RCC 7860 (cell line): ENCODE measurements around the gene ARHGEF28.

Experiments
- DNase-seq: peaks from one replicate; pipeline ENCODE4 v3.0.0-alpha.2; 2015; ENCODE audit warnings: low spot score
- FAIRE-seq: peaks from 2 replicates; lab custom pipeline; 2012; peaks lifted over from hg19 to GRCh38; lab: Jason Lieb, UNC

ARHGEF28 gene, protein sequence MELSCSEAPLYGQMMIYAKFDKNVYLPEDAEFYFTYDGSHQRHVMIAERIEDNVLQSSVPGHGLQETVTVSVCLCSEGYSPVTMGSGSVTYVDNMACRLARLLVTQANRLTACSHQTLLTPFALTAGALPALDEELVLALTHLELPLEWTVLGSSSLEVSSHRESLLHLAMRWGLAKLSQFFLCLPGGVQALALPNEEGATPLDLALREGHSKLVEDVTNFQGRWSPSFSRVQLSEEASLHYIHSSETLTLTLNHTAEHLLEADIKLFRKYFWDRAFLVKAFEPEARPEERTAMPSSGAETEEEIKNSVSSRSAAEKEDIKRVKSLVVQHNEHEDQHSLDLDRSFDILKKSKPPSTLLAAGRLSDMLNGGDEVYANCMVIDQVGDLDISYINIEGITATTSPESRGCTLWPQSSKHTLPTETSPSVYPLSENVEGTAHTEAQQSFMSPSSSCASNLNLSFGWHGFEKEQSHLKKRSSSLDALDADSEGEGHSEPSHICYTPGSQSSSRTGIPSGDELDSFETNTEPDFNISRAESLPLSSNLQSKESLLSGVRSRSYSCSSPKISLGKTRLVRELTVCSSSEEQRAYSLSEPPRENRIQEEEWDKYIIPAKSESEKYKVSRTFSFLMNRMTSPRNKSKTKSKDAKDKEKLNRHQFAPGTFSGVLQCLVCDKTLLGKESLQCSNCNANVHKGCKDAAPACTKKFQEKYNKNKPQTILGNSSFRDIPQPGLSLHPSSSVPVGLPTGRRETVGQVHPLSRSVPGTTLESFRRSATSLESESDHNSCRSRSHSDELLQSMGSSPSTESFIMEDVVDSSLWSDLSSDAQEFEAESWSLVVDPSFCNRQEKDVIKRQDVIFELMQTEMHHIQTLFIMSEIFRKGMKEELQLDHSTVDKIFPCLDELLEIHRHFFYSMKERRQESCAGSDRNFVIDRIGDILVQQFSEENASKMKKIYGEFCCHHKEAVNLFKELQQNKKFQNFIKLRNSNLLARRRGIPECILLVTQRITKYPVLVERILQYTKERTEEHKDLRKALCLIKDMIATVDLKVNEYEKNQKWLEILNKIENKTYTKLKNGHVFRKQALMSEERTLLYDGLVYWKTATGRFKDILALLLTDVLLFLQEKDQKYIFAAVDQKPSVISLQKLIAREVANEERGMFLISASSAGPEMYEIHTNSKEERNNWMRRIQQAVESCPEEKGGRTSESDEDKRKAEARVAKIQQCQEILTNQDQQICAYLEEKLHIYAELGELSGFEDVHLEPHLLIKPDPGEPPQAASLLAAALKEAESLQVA (N-terminal part only)

DNA sequence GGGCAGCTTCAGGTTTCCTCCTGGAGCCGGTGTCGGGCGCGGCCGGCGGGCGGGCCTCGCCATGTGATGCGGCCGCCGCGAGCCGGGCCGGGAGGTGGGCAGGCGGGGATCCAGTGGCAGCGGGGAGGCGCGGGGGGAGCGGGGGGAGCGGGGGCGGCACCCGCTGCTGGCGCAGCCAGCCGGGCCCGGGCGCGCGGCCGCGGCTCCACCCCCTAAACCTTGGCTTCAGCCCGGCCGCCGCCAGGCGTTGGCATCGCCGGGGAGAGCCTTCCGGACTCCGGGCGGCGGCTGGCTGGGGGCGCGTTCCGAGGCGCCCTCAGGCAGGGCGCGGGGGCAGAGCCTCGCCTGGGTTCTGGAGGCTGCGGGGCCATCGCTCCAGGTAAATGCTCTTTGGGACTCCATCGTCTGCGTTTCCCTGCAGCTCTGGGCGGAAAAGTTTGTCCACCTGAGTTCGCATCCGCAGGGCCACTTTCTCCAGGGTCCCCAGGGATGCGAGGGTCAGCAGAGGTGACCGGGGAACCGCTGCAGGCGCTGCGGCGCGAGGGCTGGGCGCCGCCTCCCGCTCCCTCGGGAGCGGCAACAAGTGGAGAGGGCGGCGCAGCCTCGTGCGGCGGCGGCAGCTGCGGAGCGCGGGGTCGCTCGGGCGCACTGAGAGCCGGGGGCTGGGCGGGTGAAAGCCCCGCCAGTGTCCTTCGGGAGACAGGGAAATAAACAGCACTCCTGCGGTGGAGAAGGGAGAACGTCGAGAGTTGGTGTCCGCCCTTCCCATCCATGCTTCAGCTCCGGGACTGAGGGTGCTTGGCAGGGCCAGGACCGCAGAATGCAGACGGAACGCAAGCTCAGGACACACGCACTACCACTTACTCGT is at the start of gene ARHGEF28:
TSS of gene ARHGEF28 (plus strand) at position 253 of the 868 bp plus-strand sequence. CDS start 58,656 bp downstream, outside the sequence.
- FAIRE-seq = no peak

DNA sequence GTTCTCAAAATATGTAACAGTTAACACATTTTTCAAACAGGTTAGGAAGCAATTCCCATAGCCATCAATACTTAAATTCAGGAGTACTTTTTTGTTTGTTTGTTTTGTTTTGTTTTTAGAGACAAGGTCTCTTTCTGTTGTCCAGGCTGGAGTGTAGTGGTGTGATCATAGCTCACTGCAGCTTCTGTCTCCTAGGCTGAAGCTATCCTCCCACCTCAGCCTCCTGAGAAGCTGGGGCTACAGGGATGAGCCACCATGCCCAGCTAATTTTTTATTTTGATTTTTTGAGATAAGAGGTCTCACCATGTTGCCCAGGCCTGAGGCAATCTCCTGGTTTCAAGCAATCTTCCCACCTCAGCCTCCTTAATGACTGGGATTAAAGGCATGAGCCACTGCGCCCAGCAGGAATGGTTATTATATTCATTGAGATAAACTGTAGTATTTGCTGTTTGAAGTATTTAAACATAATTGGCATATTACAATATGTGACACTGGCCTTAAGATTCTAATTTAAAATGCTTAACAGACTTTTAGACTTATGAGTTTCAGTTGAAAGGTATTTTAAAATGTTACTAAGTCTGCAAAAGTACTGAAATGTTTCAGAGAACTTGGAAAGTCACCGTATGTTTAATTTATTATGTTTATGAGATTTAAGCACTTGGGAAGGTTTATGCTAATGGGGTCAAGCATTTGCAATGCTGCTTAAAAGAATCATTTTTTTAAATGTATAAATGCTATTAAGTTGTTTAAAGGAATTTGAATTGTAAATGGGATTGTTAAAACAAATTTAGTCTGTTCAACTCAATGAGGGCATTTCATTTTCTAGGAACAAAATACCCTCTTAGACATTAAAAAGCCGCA is 43.5 kb upstream of the ARHGEF28 start:
- DNase-seq (no peak), FAIRE-seq (no peak)

More for the DNA sequence above, at the start of gene ARHGEF28:
- peak; percentile 30 for DNase-seq

DNA sequence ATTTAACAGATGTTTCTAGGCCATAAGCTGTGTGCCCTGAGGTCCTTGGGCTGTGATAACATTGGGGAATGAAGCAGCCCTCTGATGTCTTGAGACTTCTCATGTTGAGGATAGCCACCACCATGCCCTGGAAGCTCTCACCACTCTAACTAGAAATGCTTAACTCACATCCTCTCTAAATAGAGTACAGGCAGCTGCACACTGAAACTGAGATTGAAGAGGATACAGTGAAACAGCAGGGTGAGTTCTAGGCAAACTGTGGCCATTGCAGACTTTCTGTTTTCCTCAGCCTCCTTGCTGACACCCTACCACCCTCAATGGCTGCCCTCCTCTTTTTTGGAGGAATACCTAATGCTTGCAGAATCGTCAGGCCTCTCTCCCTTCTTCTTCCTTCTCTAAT is 38.1 kb upstream of the ARHGEF28 start:
- DNase-seq = no peak
- FAIRE-seq = no peak

DNA sequence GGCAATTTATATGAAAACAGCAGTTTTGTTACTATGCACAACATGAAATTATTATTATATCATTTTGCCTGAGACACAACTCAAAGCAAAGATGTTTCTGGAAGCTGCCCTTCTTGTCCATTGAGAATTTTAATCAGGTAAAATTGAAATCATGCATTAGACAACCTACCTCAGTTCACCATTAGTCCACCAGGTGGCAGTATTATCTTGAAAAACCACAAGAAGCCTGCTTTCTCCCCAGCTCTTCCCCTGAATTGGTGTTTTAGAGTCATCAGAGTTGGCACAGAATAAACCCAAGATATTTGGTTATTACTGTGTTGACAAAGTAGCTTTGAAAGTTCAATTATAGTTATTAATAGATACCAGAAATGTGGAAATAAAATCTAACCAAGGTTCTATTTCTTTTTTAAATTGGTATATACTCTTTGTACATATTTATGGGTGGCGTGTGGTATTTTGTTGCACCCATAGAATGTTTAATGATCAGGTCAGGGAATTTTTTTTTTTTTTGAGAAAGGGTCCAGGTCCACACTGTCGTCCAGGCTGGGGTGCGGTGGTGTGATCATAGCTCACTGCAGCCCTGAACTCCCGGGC is 34.8 kb upstream of the ARHGEF28 start:
- FAIRE-seq (peak; percentile 28), DNase-seq (peak; percentile 26)

DNA sequence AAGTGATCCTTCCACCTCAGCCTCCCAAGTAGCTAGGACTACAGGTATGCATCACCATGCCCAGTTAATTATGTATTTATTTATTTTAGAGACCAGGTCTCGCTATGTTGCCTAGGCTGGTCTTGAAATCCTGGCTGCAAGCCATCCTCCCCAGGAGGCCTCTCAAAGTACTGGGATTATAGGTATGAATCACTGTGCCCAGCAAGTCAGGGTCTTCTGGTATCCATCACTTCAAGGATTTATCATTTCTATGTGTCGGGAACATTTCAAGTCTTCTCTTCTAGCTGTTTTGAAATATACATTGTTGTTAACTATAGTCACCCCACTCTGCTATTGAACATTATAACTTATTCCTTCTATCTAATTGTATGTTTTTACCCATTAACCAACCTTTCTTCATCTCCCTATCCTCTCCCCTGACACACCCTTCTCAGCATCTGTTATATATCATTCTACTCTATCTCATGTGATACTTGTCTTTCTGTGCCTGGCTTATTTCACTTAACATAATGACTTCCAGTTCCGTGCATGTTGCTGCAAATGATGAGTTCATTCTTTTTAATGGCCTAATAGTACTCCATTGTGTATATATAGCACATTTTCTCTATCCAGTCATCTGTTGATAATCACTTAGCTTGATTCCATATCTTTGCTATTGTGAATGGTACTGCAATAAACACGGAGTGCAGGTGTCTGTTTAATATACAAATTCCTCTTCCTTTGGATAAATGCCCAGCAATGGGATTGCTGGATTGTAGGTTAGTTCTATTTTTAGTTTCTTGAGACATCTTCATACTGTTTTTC is 34.1 kb upstream of the ARHGEF28 start:
- no peak for FAIRE-seq
- peak; percentile 29 for DNase-seq

DNA sequence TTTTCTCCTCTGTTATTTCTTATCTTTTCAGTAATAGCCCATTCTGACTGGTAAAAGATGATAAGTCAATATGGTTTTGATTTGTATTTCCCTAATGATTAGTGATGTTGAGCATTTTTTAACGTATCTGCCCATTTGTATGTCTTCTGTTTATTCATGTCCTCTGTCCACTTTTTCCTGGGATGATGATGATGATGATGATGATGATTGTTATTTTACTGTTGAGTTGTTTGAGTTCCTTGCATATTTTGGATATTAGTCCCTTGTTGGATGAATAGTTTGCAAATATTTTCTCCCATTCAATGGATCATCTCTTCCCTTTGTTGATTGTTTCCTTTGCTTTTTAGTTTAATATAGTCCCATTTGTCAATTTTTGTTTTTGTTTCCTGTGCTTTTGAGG is 33.4 kb upstream of the ARHGEF28 start:
- FAIRE-seq = no peak
- no peak for DNase-seq

DNA sequence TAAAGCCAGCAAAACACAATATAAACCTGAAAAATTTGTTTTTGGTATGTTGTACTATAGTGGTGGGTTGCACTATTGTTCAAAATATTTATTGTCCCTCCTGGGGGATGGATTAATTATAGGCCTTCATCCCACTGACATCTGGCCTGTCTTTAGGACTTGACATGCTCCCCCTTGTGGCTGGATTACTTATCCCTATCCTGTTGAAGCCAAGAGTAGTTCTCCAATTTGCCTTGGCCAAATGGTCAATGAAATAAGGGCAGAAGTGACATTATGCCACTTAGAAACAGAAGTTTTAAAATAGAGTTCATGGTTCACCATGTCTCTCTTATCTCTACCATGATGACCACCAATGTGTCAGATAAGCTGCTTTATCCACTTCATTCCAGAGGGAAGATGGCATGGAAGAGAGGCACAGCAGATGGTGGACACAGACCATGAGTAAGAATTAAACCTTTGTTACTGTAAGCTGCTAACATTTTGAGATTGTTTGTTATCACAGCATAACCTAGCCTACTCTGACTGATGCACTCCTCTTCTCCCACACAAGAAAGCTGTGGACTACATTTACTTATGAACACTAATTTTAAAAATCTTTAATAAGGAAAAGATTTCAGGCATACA is 29.2 kb upstream of the ARHGEF28 start:
- FAIRE-seq = no peak
- no peak for DNase-seq

DNA sequence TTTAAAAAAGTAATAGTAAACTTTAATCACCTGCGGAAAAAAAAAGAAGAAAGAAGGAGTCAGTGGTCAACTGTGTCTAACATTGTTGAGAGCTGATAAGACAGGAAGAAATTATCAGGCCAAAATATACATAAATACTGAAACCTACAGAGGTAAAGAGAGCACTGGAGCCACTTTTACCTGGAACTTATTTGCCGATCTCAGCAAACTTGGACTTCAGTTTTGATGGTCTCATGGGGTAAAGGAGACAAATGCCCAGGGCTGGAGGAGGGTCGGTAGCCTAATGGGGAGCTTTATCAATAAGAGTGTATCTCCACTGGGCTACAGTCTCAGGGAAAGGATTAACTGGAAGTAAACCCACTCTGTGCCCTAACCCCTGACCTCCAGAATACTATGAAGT is 26.6 kb upstream of the ARHGEF28 start:
- DNase-seq (no peak), FAIRE-seq (no peak)

DNA sequence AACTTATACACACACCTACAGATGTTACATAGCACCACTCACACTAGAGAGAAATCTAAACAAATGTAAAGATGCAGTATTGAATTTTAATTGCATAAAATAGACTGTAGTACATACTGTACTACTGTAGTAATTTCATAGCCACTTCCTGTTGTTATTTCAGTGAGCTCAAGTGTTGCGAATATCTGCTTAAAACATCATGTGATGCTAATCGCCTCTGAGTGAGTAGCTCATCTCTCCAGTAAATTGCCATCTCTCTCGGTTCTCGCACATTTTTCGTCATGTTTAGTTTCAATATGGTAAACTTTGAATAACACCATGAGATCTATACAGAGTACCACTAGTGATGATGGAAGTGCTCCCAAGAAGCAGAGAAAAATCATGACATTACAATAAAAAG is 22.0 kb upstream of the ARHGEF28 start:
- FAIRE-seq (no peak), DNase-seq (no peak)

DNA sequence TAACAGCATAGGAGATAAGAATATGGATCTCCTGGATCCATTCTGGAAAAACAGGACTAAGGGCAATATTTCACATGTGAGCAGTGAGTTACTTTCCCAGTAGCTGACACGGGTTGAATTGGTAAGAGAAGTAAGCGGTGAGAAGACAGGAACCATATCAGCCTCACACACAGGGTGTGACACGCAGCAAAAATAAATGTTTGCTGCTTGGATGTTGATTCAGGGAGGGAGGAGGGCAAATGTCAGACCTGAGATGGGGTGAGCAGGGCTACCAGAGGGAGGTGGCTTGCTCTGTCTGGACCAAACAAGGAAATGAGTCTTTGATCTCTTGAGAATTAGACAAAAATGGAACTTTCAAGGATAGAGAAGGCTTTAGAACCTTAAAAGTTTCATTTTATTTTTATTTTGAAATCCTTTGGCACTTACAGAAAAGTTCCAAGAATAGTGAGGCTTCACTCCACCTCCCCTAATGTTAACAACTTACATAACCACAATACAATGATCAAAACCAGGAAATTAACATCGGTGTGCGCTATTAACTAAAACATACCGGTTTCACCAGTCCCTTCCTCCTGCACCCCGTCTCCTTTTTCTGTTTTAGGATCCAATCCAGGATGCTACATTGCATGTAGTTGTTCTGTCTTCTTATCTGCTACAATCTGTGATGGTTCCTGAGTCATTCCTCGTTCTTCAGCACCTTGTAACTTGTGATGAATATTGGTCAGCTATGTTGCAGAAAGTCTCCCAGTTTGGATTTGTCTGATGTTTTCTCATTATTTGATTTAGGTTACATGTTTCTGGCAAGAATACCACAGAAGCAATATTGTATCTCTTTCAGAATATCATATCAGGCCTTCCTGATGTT is 20.5 kb upstream of the ARHGEF28 start:
- FAIRE-seq = no peak
- no peak for DNase-seq

DNA sequence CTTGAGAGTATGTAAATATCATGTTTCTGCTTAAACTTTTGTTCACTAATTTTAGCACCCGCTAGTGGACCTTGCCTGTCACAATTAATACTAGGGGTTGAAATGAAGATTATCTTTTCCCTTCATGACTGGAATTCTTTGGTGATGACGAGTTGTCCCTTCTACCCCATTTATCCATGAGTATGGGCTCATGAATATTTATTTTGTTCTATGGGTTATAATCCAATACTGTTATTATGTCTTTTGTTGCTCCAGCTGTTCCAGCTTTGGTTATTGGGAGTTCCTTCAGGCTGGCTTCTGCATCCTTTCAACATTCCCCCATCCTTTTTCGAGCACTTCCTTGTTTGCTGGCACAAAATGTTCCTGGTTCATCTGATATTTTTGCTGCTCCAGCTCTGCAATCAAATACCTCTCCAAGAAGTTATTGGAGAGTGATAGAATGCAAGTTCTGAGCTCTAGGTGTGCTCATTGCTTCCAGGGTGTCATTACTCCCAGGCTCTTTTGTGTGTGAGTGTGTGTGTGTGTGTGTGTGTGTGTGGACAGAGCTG is 19.7 kb upstream of the ARHGEF28 start:
- FAIRE-seq = no peak
- DNase-seq = no peak

DNA sequence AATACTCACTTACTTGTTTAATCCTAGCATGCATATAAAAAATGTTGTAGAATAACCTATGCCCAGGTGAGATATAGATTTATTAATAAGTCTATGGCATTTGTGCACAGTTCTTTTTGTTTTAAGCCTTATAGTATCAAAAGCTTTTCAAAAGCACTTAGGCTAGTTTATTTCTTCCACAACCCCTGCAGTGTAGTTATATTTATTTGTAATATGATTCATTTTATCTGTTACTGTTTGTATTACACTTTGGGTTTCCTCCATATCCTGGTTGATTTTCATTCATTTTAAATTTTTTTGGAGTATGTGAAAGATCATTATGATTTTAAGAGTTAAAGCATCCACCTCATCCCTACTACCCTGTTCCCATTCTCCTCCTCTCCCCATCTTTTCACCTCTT is 18.8 kb upstream of the ARHGEF28 start:
- DNase-seq (no peak), FAIRE-seq (no peak)

DNA sequence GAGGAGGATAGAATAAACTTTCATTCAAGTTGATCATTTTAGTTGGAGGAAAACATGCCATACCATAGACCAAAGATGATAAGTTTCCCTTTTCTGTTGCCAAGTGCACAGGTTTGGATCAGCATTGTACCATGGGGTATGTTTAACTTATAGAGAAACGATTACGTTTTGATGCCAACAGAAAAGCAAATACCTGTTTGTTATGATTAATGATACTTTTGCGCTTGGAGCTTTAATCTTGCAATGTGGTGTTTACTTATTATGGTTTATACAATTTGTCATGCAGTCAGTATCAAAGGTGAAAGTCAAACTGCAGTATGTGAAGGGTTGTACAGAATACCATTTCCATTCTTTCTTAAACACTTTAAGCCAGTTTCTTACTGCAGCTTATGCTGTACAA is 13.2 kb upstream of the ARHGEF28 start:
- DNase-seq = no peak
- no peak for FAIRE-seq

DNA sequence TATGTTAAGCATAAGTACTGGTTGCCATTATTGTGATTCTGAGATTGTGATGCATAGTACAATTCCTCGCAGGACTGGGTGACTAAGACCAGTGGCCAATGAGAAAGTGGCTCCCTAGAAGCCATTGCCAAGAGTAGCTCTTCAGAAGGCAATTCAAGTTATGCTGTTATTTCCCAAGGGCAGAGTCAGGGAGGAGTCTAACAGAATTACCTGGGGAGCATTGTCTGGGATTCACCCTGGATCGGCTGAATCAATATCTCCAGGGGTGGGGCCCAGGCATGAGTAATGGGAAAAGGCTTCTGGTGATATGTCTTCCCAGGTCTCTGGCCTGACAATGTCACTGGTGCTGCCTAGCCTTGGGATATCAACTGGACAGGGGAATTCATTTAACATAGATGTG is 10.9 kb upstream of the ARHGEF28 start:
- FAIRE-seq = no peak

DNA sequence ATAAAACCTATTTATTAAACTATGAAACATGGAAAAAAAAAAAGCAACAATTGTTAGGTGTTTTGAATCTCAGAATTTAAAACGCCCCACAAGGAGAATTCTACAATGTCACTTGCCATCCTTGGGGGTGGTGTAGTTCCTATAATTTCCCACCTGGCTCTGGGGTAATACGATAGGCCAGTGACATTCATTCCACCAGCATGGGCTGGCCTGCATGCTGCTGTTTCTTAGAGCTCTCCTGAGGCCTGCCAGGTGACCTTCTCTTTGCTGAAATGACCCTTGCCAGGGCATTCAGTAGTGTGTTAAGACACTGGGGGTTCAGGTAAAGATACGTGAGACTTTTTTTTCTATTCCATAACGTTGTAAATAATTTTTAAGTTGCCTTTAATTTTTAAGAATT is 10.0 kb upstream of the ARHGEF28 start:
- no peak for FAIRE-seq
- no peak for DNase-seq

More for the DNA sequence above, 10.9 kb upstream of the ARHGEF28 start:
- DNase-seq = no peak
